GM20000 (cell line): Measurements from ENCODE around the gene FXYD6.

Experiments
- DNase-seq: peaks from one replicate; pipeline ENCODE4 v3.0.0; 2012; ENCODE audit warnings: low spot score
- TF ChIP-seq, protein P1 (sequence below): IDR thresholded peaks from 2 replicates; pipeline ENCODE4 v1.5.1; 2012; ENCODE audit warnings: mild to moderate bottlenecking, control low read depth; ENCODE audit errors: extremely low read depth, missing control alignments

FXYD6 gene

DNA sequence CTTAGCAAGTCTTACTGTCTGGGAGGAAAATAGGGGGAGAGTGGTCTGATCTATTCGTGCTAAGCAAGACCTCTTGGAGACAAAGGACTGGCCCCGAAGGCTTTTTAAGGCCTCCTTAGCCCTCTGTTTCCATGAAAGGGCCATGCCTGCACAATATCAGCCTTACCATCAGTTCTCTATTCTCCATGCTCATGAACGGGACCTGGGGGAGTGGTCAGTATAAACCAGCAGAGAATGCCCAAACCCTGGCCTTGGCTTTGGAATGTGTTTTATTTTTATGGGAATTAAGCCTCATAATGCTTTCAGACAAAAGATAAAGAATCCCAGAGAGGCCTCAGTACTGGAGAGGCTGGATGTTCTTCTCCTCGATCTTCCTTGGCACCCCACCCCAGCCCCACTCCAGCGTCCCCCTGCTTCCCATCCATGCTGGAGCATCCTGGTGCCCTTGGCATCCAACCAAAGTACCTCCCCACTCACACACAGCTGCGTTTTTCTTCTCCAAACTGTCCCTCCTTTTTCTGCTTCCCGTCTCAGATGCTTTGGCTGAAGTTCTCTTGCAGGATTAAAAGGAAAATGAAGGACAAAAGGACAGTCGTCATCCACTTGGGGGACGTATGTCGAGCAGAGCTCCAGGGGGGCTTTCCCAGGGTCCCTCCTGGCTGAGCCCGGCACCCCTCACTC, 18.6 kb downstream of the FXYD6 start:
- TF ChIP-seq, protein P1, sequence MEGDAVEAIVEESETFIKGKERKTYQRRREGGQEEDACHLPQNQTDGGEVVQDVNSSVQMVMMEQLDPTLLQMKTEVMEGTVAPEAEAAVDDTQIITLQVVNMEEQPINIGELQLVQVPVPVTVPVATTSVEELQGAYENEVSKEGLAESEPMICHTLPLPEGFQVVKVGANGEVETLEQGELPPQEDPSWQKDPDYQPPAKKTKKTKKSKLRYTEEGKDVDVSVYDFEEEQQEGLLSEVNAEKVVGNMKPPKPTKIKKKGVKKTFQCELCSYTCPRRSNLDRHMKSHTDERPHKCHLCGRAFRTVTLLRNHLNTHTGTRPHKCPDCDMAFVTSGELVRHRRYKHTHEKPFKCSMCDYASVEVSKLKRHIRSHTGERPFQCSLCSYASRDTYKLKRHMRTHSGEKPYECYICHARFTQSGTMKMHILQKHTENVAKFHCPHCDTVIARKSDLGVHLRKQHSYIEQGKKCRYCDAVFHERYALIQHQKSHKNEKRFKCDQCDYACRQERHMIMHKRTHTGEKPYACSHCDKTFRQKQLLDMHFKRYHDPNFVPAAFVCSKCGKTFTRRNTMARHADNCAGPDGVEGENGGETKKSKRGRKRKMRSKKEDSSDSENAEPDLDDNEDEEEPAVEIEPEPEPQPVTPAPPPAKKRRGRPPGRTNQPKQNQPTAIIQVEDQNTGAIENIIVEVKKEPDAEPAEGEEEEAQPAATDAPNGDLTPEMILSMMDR: no peak
- no peak for DNase-seq

DNA sequence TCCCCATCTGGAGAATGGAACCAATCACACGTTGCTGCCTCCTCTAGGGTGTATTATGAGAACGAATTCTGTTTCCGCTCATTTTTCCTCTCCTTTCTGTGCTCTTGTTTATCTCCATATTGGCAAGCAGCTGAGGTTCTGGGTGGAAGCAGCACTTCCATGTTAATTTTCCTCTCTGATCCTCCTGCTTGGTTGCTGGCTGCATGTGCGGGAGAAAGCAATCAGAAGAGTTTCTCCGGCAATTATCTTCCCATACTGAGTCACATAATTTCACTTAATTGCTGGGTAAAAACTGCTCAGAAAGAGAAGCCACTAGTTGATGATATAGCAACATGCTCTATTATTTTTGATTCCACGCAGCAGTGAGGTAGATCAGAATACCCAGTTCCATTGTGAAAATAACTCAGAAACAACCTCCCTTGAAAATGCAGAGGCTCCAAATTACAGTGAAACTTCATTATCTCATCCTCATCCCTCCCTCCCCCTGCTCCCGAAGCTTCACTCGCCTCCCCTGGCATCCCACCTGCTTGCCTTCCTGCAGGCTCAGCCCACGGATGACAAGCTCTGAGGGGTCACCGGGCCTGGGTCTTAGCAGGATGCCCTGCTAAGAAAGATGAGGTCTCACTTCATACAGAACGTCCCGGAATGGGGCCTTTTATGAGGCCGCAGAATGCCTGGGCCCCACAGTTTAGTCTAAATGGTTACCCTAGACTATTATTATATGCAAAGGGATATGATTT, 20.4 kb downstream of the FXYD6 start:
- DNase-seq: no peak
- TF ChIP-seq, protein P1: no peak

DNA sequence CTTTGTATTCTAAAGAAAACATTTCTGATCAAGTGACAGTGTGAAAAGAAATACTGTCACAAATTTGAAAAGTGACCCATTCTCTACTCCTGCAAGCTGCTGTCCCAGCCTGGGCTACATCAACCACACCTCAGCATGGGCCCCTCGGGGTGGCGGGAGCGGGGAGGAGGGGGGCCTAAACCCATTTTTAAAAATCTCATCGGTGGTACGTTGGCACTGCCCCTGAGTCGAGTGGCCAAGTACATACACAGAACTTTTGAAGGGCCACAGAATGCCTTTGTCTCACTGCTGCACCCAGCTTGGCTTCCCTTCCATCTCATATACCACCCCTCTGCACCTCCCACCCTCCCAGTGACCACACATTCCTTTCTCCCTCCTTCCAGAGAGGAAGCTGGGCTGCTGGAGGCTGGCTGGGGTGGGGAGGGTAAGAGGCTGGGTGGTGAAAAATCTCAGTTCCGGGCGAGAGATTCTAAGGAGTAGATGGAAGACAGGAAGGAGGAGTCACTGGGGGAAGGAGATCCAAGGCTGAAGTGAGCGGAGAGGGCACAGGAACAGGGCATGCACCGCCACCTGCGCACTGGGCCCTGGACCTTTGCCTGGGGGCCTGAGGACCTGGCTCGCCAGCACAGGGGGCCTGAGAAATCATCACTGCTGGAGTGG, 21.1 kb downstream of the FXYD6 start:
- no peak for DNase-seq
- TF ChIP-seq, protein P1: no peak

DNA sequence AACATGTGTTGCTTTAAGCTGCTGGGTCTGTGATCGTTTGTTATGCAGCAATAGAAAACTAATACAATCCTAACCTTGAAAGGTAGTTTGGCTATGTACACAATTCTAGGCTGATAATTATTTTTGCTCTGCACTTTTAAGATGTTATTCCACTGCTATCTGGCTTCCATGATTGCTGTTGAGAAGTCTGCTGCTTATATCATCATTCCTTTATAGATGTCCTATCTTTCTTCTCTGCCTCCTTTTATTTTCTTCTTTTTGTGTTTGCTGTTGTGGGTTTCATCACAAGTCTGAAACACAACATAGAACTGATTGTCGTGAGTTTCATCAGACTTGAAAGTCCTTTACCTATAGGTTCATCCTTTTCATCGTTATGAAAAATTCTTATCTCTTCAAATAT, 24.1 kb downstream of the FXYD6 start:
- no peak for DNase-seq
- TF ChIP-seq, protein P1: no peak

DNA sequence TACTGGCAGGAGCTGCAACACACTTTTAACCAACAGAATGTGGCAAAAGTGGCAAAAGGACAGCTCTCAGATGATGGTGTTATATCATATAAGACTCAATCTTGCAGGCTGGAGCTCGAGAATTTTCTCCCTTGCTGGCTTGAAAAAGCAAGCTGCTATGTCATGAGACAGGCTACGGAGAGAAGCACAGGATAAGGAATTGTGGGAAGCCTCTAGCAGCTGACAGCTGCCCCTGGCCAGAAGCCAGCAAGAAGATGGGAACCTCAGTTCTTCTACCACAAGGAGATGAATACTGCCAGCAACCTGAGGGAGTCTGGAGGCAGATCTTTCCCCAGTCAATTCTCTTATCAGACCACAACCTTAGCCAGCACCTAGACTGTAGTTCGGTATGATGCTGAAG, 24.6 kb downstream of the FXYD6 start:
- TF ChIP-seq, protein P1: no peak
- no peak for DNase-seq

DNA sequence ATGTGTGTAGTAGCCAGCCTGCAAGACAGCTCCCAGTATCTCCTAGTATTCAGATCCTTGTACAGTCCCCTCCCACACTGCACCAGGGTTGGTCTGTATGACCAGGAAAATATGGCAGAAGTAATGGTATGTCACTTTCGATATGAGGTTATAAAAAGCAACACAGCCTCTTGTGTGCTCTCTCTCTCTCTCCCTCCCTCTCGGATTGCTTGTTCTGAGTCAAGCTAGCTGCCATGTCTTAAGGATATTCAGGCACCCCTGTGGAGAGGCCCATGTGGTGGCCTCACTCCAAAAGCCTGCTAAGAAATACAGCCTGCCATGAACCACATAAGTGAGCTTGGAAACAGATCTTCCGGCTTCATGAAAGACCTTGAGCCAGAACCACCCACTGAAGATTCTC, 25.4 kb downstream of the FXYD6 start:
- TF ChIP-seq, protein P1: no peak
- DNase-seq: no peak
